ENCODE results near the gene KLF17.

DNA sequence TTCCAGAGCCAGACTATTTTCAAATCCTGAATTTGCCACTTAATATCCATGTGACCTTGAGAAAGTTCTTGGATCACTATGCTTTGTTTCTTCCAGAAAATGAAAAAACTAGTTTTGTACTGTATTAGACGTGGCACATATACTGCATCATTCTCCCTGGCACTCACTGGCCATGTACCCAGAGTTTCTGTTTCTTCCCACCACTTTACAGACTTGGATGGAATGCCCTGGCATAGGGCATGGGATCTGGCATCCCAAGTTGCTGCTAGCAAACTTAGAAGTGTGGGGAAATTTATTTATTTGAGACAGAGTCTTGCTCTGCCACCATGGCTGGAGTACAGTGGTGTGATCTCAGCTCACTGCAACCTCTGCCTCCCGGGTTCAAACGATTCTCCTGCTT is 12.8 kb downstream of the KLF17 start:
- TF ChIP-seq, protein P1, sequence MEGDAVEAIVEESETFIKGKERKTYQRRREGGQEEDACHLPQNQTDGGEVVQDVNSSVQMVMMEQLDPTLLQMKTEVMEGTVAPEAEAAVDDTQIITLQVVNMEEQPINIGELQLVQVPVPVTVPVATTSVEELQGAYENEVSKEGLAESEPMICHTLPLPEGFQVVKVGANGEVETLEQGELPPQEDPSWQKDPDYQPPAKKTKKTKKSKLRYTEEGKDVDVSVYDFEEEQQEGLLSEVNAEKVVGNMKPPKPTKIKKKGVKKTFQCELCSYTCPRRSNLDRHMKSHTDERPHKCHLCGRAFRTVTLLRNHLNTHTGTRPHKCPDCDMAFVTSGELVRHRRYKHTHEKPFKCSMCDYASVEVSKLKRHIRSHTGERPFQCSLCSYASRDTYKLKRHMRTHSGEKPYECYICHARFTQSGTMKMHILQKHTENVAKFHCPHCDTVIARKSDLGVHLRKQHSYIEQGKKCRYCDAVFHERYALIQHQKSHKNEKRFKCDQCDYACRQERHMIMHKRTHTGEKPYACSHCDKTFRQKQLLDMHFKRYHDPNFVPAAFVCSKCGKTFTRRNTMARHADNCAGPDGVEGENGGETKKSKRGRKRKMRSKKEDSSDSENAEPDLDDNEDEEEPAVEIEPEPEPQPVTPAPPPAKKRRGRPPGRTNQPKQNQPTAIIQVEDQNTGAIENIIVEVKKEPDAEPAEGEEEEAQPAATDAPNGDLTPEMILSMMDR (conservative IDR thresholded peaks at IDR 0.05 in 1 of 2, IDR thresholded peaks at IDR 0.05 in 1 of 2; ENCODE audit: extremely low read depth in 1 of 2, insufficient read depth in 1 of 2, low read depth in 1 of 2, low read length in 2 of 2): no peak
- TF ChIP-seq EZH2 (IDR thresholded peaks at IDR 0.05; ENCODE audit: borderline replicate concordance, low read length): no peak

All from mammary epithelial cell (primary cell).